Activated T-cell treated with anti-CD3 and anti-CD28 coated beads, Interleukin-2, amount 50 U/mL, for 4 hours (primary cell): Measurements from ENCODE around the gene DNAH14. TPM values are rescaled to one million over a fixed set of nuclear protein-coding genes. Genes with fewer than 3 reads are reported as not detected.
"Not testable (repeated sequence)": the region's sequence is repeated elsewhere in the genome, so short reads cannot be mapped to it uniquely, and the experiment has no call there.

Experiments
- ATAC-seq, 2 donors: fragments of 200-7000 bp; cut with Tn5 transposase; one replicate each; pipeline ENCODE4 v1.10.0; 2021
- DNase-seq: peaks from one replicate; pipeline ENCODE4 v3.0.0-alpha.2; 2020
- H3K27me3 Mint-ChIP-seq: one replicate; pipeline ENCODE4 v1.8.0; 2021; ENCODE audit warnings: low read depth, mixed read lengths
- H3K36me3 Mint-ChIP-seq: one replicate; pipeline ENCODE4 v1.8.0; 2022; ENCODE audit warnings: mixed read lengths; ENCODE audit not compliant: insufficient read depth
- H3K4me1 Mint-ChIP-seq: one replicate; pipeline ENCODE4 v1.8.0; 2021; ENCODE audit warnings: low read depth, mixed read lengths
- H3K4me3 Mint-ChIP-seq: one replicate; pipeline ENCODE4 v1.8.0; 2021; ENCODE audit warnings: mild to moderate bottlenecking, moderate library complexity, mixed read lengths
- H3K9me3 Mint-ChIP-seq: one replicate; pipeline ENCODE4 v1.8.0; 2021; ENCODE audit warnings: mixed read lengths
- total RNA-seq, 3 donors: library from RNA; stranded (reverse); gene quantifications; one replicate each; pipeline ENCODE4 v1.2.1, GENCODE V29; 2021

Gene DNAH14
- total RNA-seq, 3 donors from 2014 or later: 0.29 to 0.83 (median 0.41) TPM

DNA sequence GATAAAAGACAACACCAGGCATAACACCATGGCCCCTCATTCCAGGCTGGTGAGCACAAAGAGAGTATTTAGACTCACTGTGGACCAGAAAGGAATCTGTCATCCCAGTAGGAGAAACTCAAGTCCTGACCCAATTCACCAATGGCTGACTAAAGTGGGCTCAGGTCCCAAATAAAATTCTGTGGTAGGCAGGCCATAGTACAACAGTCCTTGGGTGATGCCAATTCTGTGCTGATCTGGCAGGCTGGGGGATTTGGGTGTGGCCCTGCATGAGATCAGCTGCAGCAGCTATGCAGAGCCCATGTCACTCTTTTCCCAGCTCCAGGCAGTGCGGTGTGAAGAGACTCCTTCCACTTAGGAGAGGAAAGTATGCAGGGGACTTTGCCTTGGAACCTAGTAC lies 253.2 kb downstream of the DNAH14 start:
- Mint-ChIP-seq H3K4me1 (no peaks in the 10 kb centered on the region), H3K9me3 (peaks cover 29% of the 10 kb centered on the region), H3K4me3 (no peak overlapping the region), H3K27me3 (peaks cover 6% of the 10 kb centered on the region), H3K36me3 (no peaks in the 10 kb centered on the region)
- ATAC-seq: no peak
- DNase-seq: no peak

- Mint-ChIP-seq H3K4me1 (no peaks in the 10 kb centered on the region), H3K9me3 (peaks cover 30% of the 10 kb centered on the region), H3K4me3 (no peak overlapping the region), H3K36me3 (no peaks in the 10 kb centered on the region), H3K27me3 (peaks cover 8% of the 10 kb centered on the region)
- DNase-seq (no peak), ATAC-seq (no peak)
Measured at GRCh38 chr1:225191199-225191753, 261.8 kb downstream of the DNAH14 start.

GRCh38 chr1:225201447-225201846 lies 272.0 kb downstream of the DNAH14 start:
- Mint-ChIP-seq H3K36me3 (no peaks in the 10 kb centered on the region), H3K4me1 (no peaks in the 10 kb centered on the region), H3K27me3 (peaks cover 5% of the 10 kb centered on the region), H3K9me3 (no peaks in the 10 kb centered on the region), H3K4me3 (no peak overlapping the region)
- no peak for ATAC-seq
- no peak for DNase-seq

GRCh38 chr1:225207791-225208190 lies 278.3 kb downstream of the DNAH14 start:
- ATAC-seq: no peak
- Mint-ChIP-seq H3K4me3 (no peak overlapping the region), H3K27me3 (peaks cover 12% of the 10 kb centered on the region)

GRCh38 chr1:225209153-225209552 lies 279.7 kb downstream of the DNAH14 start:
- peaks cover 8% of the 10 kb centered on the region for H3K27me3 Mint-ChIP-seq
- H3K9me3 Mint-ChIP-seq: peaks cover 12% of the 10 kb centered on the region
- H3K4me3 Mint-ChIP-seq: no peak overlapping the region
- H3K4me1 Mint-ChIP-seq: no peaks in the 10 kb centered on the region
- no peak for DNase-seq
- no peaks in the 10 kb centered on the region for H3K36me3 Mint-ChIP-seq
- ATAC-seq: no peak

More at GRCh38 chr1:225207791-225208190, 278.3 kb downstream of the DNAH14 start:
- Mint-ChIP-seq H3K4me1 (no peaks in the 10 kb centered on the region), H3K9me3 (peaks cover 12% of the 10 kb centered on the region), H3K36me3 (no peaks in the 10 kb centered on the region)
- no peak for DNase-seq

- not testable (repeated sequence) for H3K27me3 Mint-ChIP-seq, H3K4me3 Mint-ChIP-seq, DNase-seq, ATAC-seq, H3K4me1 Mint-ChIP-seq, H3K36me3 Mint-ChIP-seq
- H3K9me3 Mint-ChIP-seq: peaks cover 12% of the 10 kb centered on the region
Measured at GRCh38 chr1:225210180-225210579, 280.7 kb downstream of the DNAH14 start.

- H3K4me1 Mint-ChIP-seq, H3K4me3 Mint-ChIP-seq, H3K27me3 Mint-ChIP-seq, DNase-seq, ATAC-seq, H3K36me3 Mint-ChIP-seq: not testable (repeated sequence)
- H3K9me3 Mint-ChIP-seq: peaks cover 12% of the 10 kb centered on the region
Measured at GRCh38 chr1:225211694-225212442, 282.4 kb downstream of the DNAH14 start.

DNA sequence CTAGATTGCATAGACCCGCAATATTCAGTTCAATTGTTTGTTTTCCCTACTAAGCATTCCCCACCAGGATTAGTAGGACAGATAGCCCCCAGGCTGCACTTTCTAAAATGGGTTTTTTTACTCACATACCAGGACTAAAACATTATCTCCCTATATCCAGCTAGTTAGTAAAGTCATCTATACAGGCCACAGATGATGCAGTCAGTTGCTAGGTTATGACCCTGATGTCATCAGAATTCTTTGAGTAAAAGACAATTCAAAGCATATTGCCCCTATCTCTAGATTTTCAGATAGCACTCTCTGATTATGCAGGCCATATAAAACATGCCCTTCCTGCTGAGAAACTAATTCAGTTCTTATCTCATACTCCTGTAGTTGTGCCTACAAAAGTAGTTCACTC lies 294.8 kb downstream of the DNAH14 start:
- H3K9me3 Mint-ChIP-seq: no peaks in the 10 kb centered on the region
- ATAC-seq (no peak), DNase-seq (no peak)
- peaks cover 5% of the 10 kb centered on the region for H3K27me3 Mint-ChIP-seq
- no peaks in the 10 kb centered on the region for H3K4me1 Mint-ChIP-seq
- H3K36me3 Mint-ChIP-seq: no peaks in the 10 kb centered on the region
- no peak overlapping the region for H3K4me3 Mint-ChIP-seq

- H3K9me3 Mint-ChIP-seq: no peaks in the 10 kb centered on the region
- no peaks in the 10 kb centered on the region for H3K4me1 Mint-ChIP-seq
- H3K27me3 Mint-ChIP-seq: peaks cover 3% of the 10 kb centered on the region
- no peak for ATAC-seq
- DNase-seq: no peak
- no peaks in the 10 kb centered on the region for H3K36me3 Mint-ChIP-seq
- H3K4me3 Mint-ChIP-seq: no peak overlapping the region
Measured at GRCh38 chr1:225225681-225226080, 296.2 kb downstream of the DNAH14 start.

DNA sequence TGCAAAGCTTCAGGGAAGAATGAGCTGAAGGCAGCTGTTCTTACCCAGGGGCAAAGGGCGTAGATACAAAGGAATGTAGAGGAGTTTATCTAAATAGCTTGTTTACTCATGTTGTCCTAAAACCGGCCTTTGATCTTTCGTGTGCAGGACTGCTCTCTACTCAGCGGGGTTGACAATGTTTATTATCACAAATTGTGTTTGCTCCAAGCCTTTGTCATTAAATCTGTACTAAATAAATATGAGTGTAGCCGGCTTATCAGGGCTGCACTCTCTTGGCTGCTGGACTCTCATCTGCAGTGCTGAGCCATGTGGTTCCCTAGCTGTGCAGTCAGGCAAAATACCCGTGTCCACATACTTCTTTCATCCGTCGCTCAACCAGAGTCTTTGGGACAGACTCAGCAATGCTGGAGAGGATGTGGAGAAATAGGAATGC lies 299.4 kb downstream of the DNAH14 start:
- Mint-ChIP-seq H3K27me3 (peaks cover 3% of the 10 kb centered on the region), H3K36me3 (no peaks in the 10 kb centered on the region), H3K4me3 (no peak overlapping the region), H3K4me1 (no peaks in the 10 kb centered on the region), H3K9me3 (no peaks in the 10 kb centered on the region)
- ATAC-seq: no peak
- no peak for DNase-seq

GRCh38 chr1:225229429-225229828 lies 300.0 kb downstream of the DNAH14 start:
- not testable (repeated sequence) for H3K4me1 Mint-ChIP-seq, H3K36me3 Mint-ChIP-seq, DNase-seq, H3K9me3 Mint-ChIP-seq, H3K27me3 Mint-ChIP-seq, H3K4me3 Mint-ChIP-seq, ATAC-seq

GRCh38 chr1:225230483-225230882 lies 301.0 kb downstream of the DNAH14 start:
- no peak overlapping the region for H3K4me3 Mint-ChIP-seq
- no peaks in the 10 kb centered on the region for H3K36me3 Mint-ChIP-seq
- no peaks in the 10 kb centered on the region for H3K9me3 Mint-ChIP-seq
- H3K4me1 Mint-ChIP-seq: no peaks in the 10 kb centered on the region
- ATAC-seq: no peak
- H3K27me3 Mint-ChIP-seq: no peaks in the 10 kb centered on the region
- no peak for DNase-seq

GRCh38 chr1:225232930-225233329 lies 303.5 kb downstream of the DNAH14 start:
- DNase-seq, H3K36me3 Mint-ChIP-seq, ATAC-seq, H3K4me1 Mint-ChIP-seq, H3K4me3 Mint-ChIP-seq: not testable (repeated sequence)
- peaks cover 10% of the 10 kb centered on the region for H3K27me3 Mint-ChIP-seq
- H3K9me3 Mint-ChIP-seq: peaks cover 17% of the 10 kb centered on the region

GRCh38 chr1:225242611-225243010 lies 313.1 kb downstream of the DNAH14 start:
- DNase-seq: no peak

GRCh38 chr1:225250432-225250831 lies 321.0 kb downstream of the DNAH14 start:
- Mint-ChIP-seq H3K4me1 (no peaks in the 10 kb centered on the region), H3K36me3 (no peaks in the 10 kb centered on the region), H3K4me3 (no peak overlapping the region), H3K27me3 (peaks cover 26% of the 10 kb centered on the region), H3K9me3 (peaks cover 4% of the 10 kb centered on the region)
- ATAC-seq (no peak), DNase-seq (no peak)

More at GRCh38 chr1:225242611-225243010, 313.1 kb downstream of the DNAH14 start:
- Mint-ChIP-seq H3K4me3 (no peak overlapping the region), H3K36me3 (no peaks in the 10 kb centered on the region), H3K9me3 (peaks cover 13% of the 10 kb centered on the region), H3K27me3 (peaks cover 42% of the 10 kb centered on the region), H3K4me1 (no peaks in the 10 kb centered on the region)
- ATAC-seq: no peak
